HCT116 (cell line): Measurements from ENCODE around the gene CDK13. TPM values are rescaled to one million over a fixed set of nuclear protein-coding genes. Genes with fewer than 3 reads are reported as not detected.

Source experiments
- ATAC-seq: fragments of 200-7000 bp; cut with Tn5 transposase; 2 replicates; pipeline ENCODE4 v1.9.1; 2020; ENCODE audit warnings: mild to moderate bottlenecking, moderate library complexity
- BruUV-seq: library from RNA; stranded (reverse); fragments of 400-500 nt; replicated peaks from 2 replicates; lab custom pipeline; 2021; lab: Mats Ljungman, UMichigan
- CTCF ChIA-PET: fragments of 300-600 bp; sonication (Branson Sonifier 250); formaldehyde crosslinking; loops from one replicate; lab custom pipeline; 2021; ENCODE audit warnings: antibody characterized with exemption; lab: Charles Lee
- POLR2A ChIA-PET: fragments of 300-600, 350-600 bp; sonication (Branson Sonifier 250); formaldehyde crosslinking; loops from one replicate; lab custom pipeline; 2021; ENCODE audit warnings: antibody characterized with exemption; lab: Charles Lee
- RAD21 ChIA-PET, 2 experiments: fragments of 300-600 bp; sonication (Branson Sonifier 250); formaldehyde crosslinking; loops; one replicate each; lab custom pipeline; 2023; ENCODE audit warnings: low total read pairs in 2 of 2; ENCODE audit not compliant: uncharacterized antibody in 2 of 2, unreplicated experiment in 2 of 2, low non-redundant PET in 1 of 2; lab: Charles Lee
- DNase-seq: peaks from one replicate; pipeline ENCODE4 v3.0.0-alpha.2; 2010; ENCODE audit warnings: low read depth, low spot score
- H2AFZ ChIP-seq: fragments of 200-600 bp; shearing (Covaris generic), sonication (generic); 2 replicates; pipeline ENCODE4 v1.6.1; 2017; ENCODE audit warnings: low read depth, mixed run types, mixed read lengths, antibody characterized with exemption, low read length; ENCODE audit not compliant: poor library complexity, severe bottlenecking
- H3K27ac ChIP-seq: 2 replicates; pipeline ENCODE4 v1.5.1; 2012; ENCODE audit warnings: low read depth, low read length
- H3K27me3 ChIP-seq: fragments of 200-600 bp; sonication (generic); 2 replicates; pipeline ENCODE4 v1.6.1; 2016; ENCODE audit warnings: mixed run types, low read length, mixed read lengths; ENCODE audit not compliant: insufficient read depth
- H3K36me3 ChIP-seq, 2 experiments: fragments of 200-500 bp in 1 of 2; fragments of 200-600 bp in 1 of 2; sonication (Bioruptor generic) in 1 of 2; sonication (generic) in 1 of 2; 2 replicates each; pipeline versions ENCODE4 v1.5.1 to v1.6.1; 2014 to 2016; ENCODE audit warnings: low read length in 2 of 2, inconsistent platforms in 1 of 2, mixed read lengths in 1 of 2, mixed run types in 1 of 2; ENCODE audit not compliant: insufficient read depth in 2 of 2, control insufficient read depth in 1 of 2
- H3K4me1 ChIP-seq, 2 experiments: fragments of 200-600 bp in 1 of 2; sonication (generic) in 1 of 2; 2 replicates each; pipeline versions ENCODE4 v1.5.1 to v1.6.1; 2012 to 2017; ENCODE audit warnings: low read length in 2 of 2, inconsistent platforms in 1 of 2, mild to moderate bottlenecking in 1 of 2, mixed read lengths in 1 of 2, mixed run types in 1 of 2, moderate library complexity in 1 of 2; ENCODE audit not compliant: insufficient read depth in 2 of 2, control insufficient read depth in 1 of 2
- H3K4me2 ChIP-seq: fragments of 200-600 bp; sonication (generic); 2 replicates; pipeline ENCODE4 v1.6.1; 2017; ENCODE audit warnings: mixed run types, low read length, mixed read lengths
- H3K4me3 ChIP-seq, 2 experiments: fragments of 200-600 bp in 1 of 2; sonication (generic) in 1 of 2; replicated peaks in 1 of 2; 2 replicates each; pipeline ENCODE4 v1.5.1; 2011 to 2016; ENCODE audit warnings: low read length in 2 of 2, control low read depth in 1 of 2, low read depth in 1 of 2, mild to moderate bottlenecking in 1 of 2, mixed read lengths in 1 of 2, mixed run types in 1 of 2
- H3K79me2 ChIP-seq: fragments of 200-600 bp; sonication (generic); 2 replicates; pipeline ENCODE4 v1.6.1; 2017; ENCODE audit warnings: mild to moderate bottlenecking, mixed run types, low read length, moderate library complexity, mixed read lengths; ENCODE audit not compliant: insufficient read depth
- H3K9ac ChIP-seq: fragments of 200-600 bp; sonication (generic); 2 replicates; pipeline ENCODE4 v1.6.1; 2016; ENCODE audit warnings: low read length, mixed read lengths
- H3K9me2 ChIP-seq: fragments of 200-600 bp; sonication (generic), shearing (Covaris generic); 2 replicates; pipeline ENCODE4 v1.6.1; 2017; ENCODE audit warnings: mixed run types, mild to moderate bottlenecking, moderate library complexity; ENCODE audit not compliant: insufficient read depth
- H3K9me3 ChIP-seq, 2 experiments: fragments of 200-500 bp in 1 of 2; fragments of 200-600 bp in 1 of 2; sonication (Bioruptor generic) in 1 of 2; sonication (generic) in 1 of 2; 2 replicates each; pipeline ENCODE4 v1.6.1; 2014 to 2017; ENCODE audit warnings: low read length in 2 of 2, mixed read lengths in 2 of 2, inconsistent platforms in 1 of 2, low read depth in 1 of 2, mild to moderate bottlenecking in 1 of 2, mixed run types in 1 of 2, moderate library complexity in 1 of 2; ENCODE audit not compliant: control insufficient read depth in 1 of 2, insufficient read depth in 1 of 2
- H4K20me1 ChIP-seq: fragments of 200-600 bp; sonication (generic), shearing (Covaris generic); 2 replicates; pipeline ENCODE4 v1.6.1; 2017; ENCODE audit warnings: mixed run types, mild to moderate bottlenecking, moderate library complexity; ENCODE audit not compliant: insufficient read depth
- ELF1 ChIP-seq: IDR thresholded peaks from 2 replicates; pipeline ENCODE4 v1.6.1; 2012; ENCODE audit warnings: low read depth, borderline replicate concordance
- FOSL1 ChIP-seq: IDR thresholded peaks from 2 replicates; pipeline ENCODE4 v1.6.1; 2012; ENCODE audit warnings: low read depth
- MAX ChIP-seq: IDR thresholded peaks from 2 replicates; pipeline ENCODE4 v1.6.1; 2012
- POLR2A ChIP-seq: IDR thresholded peaks from 2 replicates; pipeline ENCODE4 v1.7.0; 2011; ENCODE audit warnings: borderline replicate concordance; ENCODE audit not compliant: insufficient read depth, insufficient read length; ENCODE audit errors: extremely low read depth
- REST ChIP-seq: IDR thresholded peaks from 2 replicates; pipeline ENCODE4 v1.6.1; 2012; ENCODE audit warnings: low read depth
- SIN3A ChIP-seq: IDR thresholded peaks from 2 replicates; pipeline ENCODE4 v1.6.1; 2012; ENCODE audit warnings: low read depth
- SP1 ChIP-seq: IDR thresholded peaks from 2 replicates; pipeline ENCODE4 v1.6.1; 2012; ENCODE audit warnings: low read depth
- SRF ChIP-seq: IDR thresholded peaks from 2 replicates; pipeline ENCODE4 v1.6.1; 2012; ENCODE audit warnings: low read depth
- TCF7L2 ChIP-seq: IDR thresholded peaks from 2 replicates; pipeline ENCODE4 v1.7.0; 2011; ENCODE audit warnings: borderline replicate concordance, inconsistent platforms; ENCODE audit not compliant: insufficient read depth, insufficient read length; ENCODE audit errors: extremely low read depth
- ZNF274 ChIP-seq: fragments of 200-500 bp; sonication (Bioruptor generic); IDR thresholded peaks from 2 replicates; pipeline ENCODE4 v1.6.1; 2014; ENCODE audit warnings: mild to moderate bottlenecking, low read depth, low read length, inconsistent platforms
- intact Hi-C: fragments of 100-400 bp; cut with micrococcal nuclease; formaldehyde crosslinking; loops from 2 replicates; pipeline ENCODE4 v1.10.0; 2022
- total RNA-seq: library from RNA; stranded (reverse); gene quantifications from one replicate; pipeline ENCODE4 v1.2.1, GENCODE V29; 2021; ENCODE audit not compliant: unreplicated experiment

Gene CDK13
- total RNA-seq, 1 experiment from 2014 or later, result 28.8 TPM

- TF ChIP-seq REST (no peak), SIN3A (no peak), SP1 (no peak)
These were observed 83.8 kb downstream of the CDK13 start (continued) for GRCh38 chr7:40033826-40034225.

- no TSS peak for BruUV-seq
- Histone ChIP-seq H3K27me3 (no peaks in the 10 kb centered on the region), H3K4me3 (no peak overlapping the region), H3K79me2 (peaks cover 7% of the 10 kb centered on the region; the same call in 1 of the 2 replicates), H3K27ac (no peak overlapping the region), H3K36me3 (no peaks in the 10 kb centered on the region), H3K9me3 (no peaks in the 10 kb centered on the region)
- DNase-seq, result no peak
- intact Hi-C loops, result no loop called here
- POLR2A ChIA-PET, result no interaction called here
- no peak for TF ChIP-seq REST
- no peak for TF ChIP-seq SIN3A
- no peak for TF ChIP-seq SRF
- no peak for TF ChIP-seq POLR2A
- TF ChIP-seq TCF7L2, result no peak
- TF ChIP-seq ELF1, result no peak
- TF ChIP-seq ZNF274, result no peak
- no peak for TF ChIP-seq FOSL1
- no peak for TF ChIP-seq MAX
- TF ChIP-seq, all 23 proteins: peak for 0
- Histone ChIP-seq H3K9ac (no peak overlapping the region), H3K4me2 (no peak overlapping the region), H2AFZ (no peak overlapping the region), H4K20me1 (no peaks in the 10 kb centered on the region), H3K9me2 (no peaks in the 10 kb centered on the region), H3K4me1 (no peaks in the 10 kb centered on the region)
- ChIA-PET CTCF (no interaction called here), RAD21 (no interaction called here)
- ATAC-seq, result no peak
These were observed 91.4 kb downstream of the CDK13 start for GRCh38 chr7:40041456-40041855.
